ENCODE data around the gene ERN2.
"Not testable (repeated sequence)": the region's sequence is repeated elsewhere in the genome, so short reads cannot be mapped to it uniquely, and the experiment has no call there.

The ERN2 gene

DNA sequence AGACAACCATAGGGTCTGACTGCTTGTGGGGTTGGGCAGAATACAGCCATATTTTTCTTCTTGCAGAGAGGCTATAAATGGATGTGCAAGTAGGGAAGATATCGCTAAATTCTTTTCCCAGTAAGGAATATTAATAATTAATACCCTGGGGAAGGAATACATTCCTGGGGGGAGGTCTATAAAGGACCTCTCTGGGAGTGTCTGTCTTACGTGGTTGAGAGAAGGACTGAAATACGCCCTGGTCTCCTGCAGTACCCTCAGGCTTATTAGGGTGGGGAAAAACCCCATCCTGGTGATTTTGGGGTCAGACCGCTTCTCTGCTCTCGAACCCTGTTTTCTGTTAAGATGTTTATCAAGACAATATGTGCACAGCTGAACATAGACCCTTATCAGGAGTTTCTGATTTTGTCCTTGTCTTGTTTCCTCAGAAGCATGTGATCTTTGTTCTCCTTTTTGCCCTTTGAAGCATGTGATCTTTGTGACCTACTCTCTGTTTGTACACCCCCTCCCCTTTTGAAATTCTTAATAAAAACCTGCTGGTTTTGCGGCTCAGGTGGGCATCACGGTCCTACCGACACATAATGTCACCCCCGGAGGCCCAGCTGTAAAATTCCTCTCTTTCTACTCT lies 9.7 kb upstream of the ERN2 start:
- DNase-seq (ENCODE audit: low spot score): not testable (repeated sequence)

- DNase-seq (ENCODE audit: low spot score): no peak
Measured at GRCh38 chr16:23716484-23716883, 3.5 kb upstream of the ERN2 start.

GRCh38 chr16:23711785-23712184 lies 1.2 kb downstream of the ERN2 start:
- no peak for DNase-seq (ENCODE audit: low spot score)

GRCh38 chr16:23710504-23710903 lies 2.5 kb downstream of the ERN2 start:
- DNase-seq (ENCODE audit: low spot score): no peak

DNA sequence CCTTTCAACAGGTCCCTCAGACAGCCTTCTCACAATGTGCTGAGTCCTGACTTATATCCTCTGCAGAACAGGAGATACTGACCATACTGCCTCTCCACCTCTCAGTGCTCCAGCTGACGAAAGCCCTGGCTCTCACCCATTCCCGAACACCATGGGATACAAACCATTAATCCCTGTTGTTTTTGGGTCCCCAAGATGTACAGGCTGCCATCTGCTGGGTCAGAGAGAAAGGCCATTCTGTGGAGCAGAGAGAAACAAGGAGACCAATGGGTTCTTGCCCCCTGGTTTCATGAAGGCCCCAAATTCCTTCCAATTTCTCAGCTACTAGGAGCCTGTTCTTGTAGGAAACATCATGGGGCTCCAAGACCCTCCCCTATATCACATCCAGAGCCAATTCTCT lies 3.0 kb downstream of the ERN2 start:
- no peak for DNase-seq (ENCODE audit: low spot score)

GRCh38 chr16:23709536-23709935 lies 3.5 kb downstream of the ERN2 start:
- no peak for DNase-seq (ENCODE audit: low spot score)

- no peak for DNase-seq (ENCODE audit: low spot score)
Measured at GRCh38 chr16:23706439-23706838, 6.6 kb downstream of the ERN2 start.

- no peak for DNase-seq (ENCODE audit: low spot score)
Measured at GRCh38 chr16:23705517-23705902, 7.5 kb downstream of the ERN2 start.

DNA sequence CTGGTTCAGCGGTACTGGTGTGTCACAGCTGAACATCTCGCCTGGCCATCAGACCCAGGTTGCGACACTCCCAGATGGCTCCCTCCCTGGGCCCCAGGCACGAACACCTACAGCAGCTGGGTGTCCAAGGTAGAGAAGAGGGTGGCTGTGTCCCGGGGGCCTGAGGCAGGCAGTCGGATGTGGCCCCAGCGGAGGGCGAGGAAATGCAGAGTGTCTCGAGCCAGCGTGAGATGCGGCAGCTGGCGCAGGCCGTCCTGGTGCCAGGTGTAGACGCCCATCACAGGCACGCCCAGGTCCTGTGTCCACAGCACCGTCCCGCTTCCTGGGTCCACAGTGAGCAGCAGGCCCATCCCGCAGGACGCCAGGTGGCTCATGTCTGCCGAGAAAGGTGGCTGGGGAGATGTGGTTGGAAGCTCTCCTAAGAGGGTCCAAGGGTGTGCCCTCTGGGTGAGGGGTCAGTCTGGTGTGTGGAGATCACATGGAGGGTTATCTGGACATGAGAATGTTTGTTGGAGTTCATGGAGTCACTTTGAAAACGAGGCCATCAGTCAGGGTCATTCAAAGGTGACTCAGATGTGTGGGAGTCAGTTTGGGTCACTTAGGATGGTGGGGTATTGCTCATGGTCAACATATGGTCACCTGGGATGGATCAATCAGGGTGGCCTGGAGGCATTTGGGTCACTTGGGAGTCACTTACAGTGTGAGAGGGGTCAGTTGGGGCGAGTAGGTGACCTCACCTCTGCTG lies 8.1 kb downstream of the ERN2 start:
- no peak for DNase-seq (ENCODE audit: low spot score)

- DNase-seq (ENCODE audit: low spot score): no peak
Measured at GRCh38 chr16:23702951-23703350, 10.1 kb downstream of the ERN2 start.

GRCh38 chr16:23701045-23701444 lies 12.0 kb downstream of the ERN2 start:
- no peak for DNase-seq (ENCODE audit: low spot score)

DNA sequence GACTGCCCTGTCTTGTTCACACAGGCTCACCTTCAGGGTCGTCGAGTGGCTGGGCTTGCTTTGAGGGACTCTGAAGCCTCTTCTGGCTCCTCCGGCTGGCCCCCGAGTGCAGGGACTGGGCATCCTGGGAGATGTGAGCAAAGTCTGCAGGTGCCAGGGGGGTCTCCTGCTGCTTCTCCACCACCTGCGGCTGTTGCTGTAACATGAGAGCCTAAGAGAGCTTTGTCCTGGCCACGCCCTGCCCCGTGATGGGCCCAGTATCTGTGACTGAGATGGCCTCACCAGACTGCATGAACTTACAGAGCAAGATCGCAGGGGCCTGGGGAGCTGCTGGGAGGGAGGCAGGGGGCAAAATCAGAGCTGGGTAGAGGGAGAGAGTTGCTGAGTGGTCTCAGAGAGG lies 12.5 kb downstream of the ERN2 start:
- no peak for DNase-seq (ENCODE audit: low spot score)

GRCh38 chr16:23700093-23700492 lies 12.9 kb downstream of the ERN2 start:
- DNase-seq (ENCODE audit: low spot score): no peak

DNA sequence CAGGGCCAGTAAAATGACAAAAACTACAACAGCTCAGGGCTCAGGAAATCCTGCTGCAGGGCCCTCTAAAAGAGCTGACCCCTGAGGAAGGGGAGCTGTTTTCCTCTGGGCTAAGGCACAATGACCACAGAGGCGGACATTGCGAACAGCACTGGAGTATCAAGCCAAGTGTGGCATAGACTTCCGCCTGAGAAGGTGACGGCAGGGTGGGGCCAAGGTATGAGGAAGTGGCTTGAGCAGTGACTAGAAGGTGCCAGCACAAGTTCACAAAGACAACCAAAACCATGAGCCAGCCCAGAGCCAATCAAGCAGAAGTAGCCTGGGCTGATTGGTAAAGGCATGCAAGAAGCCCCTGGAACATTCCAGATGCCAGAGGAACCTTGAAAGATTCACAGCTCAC lies 13.9 kb downstream of the ERN2 start:
- DNase-seq (ENCODE audit: low spot score): no peak

- no peak for DNase-seq (ENCODE audit: low spot score)
Measured at GRCh38 chr16:23695756-23696155, 17.3 kb downstream of the ERN2 start.

DNA sequence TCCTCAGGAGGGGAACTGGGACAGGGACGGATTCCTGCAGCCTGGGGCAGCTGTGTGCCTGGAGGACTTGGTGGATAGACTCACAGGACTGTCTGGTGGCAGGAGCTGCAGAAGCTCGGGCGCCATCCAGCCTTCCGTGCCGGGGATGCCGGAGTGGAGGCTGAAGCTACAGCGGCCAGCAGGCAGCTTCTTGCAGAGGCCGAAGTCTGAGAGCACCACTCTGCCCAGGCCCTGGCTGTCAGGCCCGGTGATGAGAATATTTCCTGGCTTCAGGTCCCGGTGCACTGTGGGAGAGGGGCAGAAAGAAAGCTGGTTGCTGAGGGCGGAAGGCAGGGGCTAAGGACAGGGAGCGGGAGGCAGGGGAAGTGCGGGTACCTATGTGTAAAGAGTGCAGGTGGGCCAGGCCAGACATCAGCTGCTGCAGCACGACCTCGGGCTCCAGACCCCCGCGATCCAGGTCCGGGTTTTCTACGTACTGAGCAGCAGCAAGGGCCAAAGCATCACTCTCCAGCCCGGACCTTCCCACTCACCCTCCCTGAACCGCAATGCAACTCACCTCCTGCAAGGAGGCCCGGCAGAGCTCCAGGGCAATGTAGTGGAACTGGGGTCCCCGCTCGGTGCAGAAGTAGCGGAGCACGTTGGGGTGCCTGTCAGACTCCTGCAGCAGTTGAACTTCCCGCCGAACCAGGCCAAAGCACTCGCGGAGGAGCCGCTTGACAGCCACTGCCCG lies 18.2 kb downstream of the ERN2 start:
- DNase-seq (ENCODE audit: low spot score): no peak

GRCh38 chr16:23694265-23694643 lies 18.8 kb downstream of the ERN2 start:
- no peak for DNase-seq (ENCODE audit: low spot score)

- DNase-seq (ENCODE audit: low spot score): no peak
Measured at GRCh38 chr16:23692190-23692837, 20.7 kb downstream of the ERN2 start.

- no peak for DNase-seq (ENCODE audit: low spot score)
Measured at GRCh38 chr16:23691483-23692189, 21.4 kb downstream of the ERN2 start.

DNA sequence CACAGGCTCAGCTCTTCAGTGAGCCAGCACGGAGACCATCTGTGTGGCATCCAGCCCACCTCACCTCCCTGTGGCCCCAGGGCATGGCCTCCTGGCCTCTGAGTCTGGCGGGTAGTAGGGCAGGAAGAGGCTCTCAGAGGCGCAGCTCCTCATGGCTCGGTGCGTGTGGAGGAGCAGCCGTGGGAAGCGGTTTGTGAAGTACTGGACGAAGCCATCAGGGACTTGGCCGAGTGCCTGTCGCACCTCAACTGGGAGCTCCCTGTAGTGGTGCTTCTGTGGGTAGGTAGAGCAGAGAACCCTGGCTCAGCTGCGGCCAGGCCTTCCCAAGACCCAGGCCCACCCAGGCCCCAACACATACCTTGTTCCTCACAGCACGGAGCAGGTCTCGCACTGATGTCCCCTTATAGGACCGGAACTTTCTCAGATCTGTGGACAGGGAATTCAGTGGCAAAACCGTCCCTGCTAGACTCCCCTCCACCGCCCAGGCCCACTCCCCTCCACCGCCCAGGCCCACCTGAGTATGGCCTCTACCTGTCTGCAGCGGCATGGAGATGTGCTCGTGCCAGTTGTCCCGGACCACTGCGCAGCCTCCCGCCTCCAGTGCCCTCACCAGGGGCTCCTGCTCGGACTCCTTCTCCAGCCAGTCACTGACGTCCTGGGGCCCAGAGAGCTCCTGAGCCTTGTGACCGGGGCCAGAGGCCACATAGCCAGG lies 22.1 kb downstream of the ERN2 start:
- DNase-seq (ENCODE audit: low spot score): no peak

GRCh38 chr16:23689442-23690187 lies 23.4 kb downstream of the ERN2 start:
- DNase-seq (ENCODE audit: low spot score): no peak

All from hematopoietic multipotent progenitor cell treated with erythropoietin and hydrocortisone succinate and interleukin-3 and kit ligand, for 17 days (in vitro differentiated cells).